K562 (cell line): Measurements from ENCODE around the gene TMEM266. TPM values are rescaled to one million over a fixed set of nuclear protein-coding genes. Genes with fewer than 3 reads are reported as not detected.

ENCODE experiments used
- ATAC-seq: fragments of 200-7000 bp; cut with Tn5 transposase; 3 replicates; pipeline ENCODE4 v1.9.1; 2020; ENCODE audit warnings: moderate library complexity
- BruUV-seq: library from RNA; stranded (reverse); fragments of 400-500 nt; replicated peaks from 2 replicates; lab custom pipeline; 2021; lab: Mats Ljungman, UMichigan
- CTCF ChIA-PET: fragments of 300-600 bp; formaldehyde crosslinking; extraction: SDS; loops from one replicate; lab custom pipeline; 2021; ENCODE audit warnings: low intra/inter-chr PET ratio; lab: Yijun Ruan, JAX
- POLR2A ChIA-PET: fragments of 300-600, 350-650 bp; sonication (Branson Sonifier 250); formaldehyde crosslinking; extraction: SDS; loops from one replicate; lab custom pipeline; 2021; ENCODE audit warnings: antibody characterized with exemption, inconsistent platforms; lab: Yijun Ruan, JAX
- DNase-seq, 4 experiments: peaks; one replicate each; pipeline versions ENCODE4 v3.0.0 to v3.0.0-alpha.2; 2011 to 2018; ENCODE audit warnings: low spot score in 3 of 4, mixed read lengths in 3 of 4; ENCODE audit errors: extremely low read depth in 1 of 4
- FAIRE-seq: peaks from 2 replicates; lab custom pipeline; 2011; peaks lifted over from hg19 to GRCh38; lab: Jason Lieb, UNC
- H2AFZ ChIP-seq: 2 replicates; pipeline ENCODE4 v1.6.0; 2011; ENCODE audit warnings: low read depth, low read length, control low read depth, inconsistent platforms
- H3K27ac ChIP-seq: fragments of 200-600 bp; 3 replicates; pipeline ENCODE4 v1.8.0; 2011; ENCODE audit warnings: low read depth, mild to moderate bottlenecking, control low read depth, inconsistent platforms, low read length, moderate library complexity, mixed read lengths; ENCODE audit errors: extremely low read depth
- H3K27me3 ChIP-seq, 2 experiments: fragments of 300-600 bp in 1 of 2; 2 replicates in 1 of 2; 3 replicates in 1 of 2; pipeline versions ENCODE4 v1.6.0 to v1.8.0; 2011; ENCODE audit warnings: inconsistent platforms in 2 of 2, low read length in 2 of 2, mild to moderate bottlenecking in 1 of 2, mixed read lengths in 1 of 2, moderate library complexity in 1 of 2; ENCODE audit not compliant: control insufficient read depth in 2 of 2, insufficient read depth in 2 of 2
- H3K36me3 ChIP-seq: fragments of 300-600 bp; 3 replicates; pipeline ENCODE4 v1.8.0; 2011; ENCODE audit warnings: mild to moderate bottlenecking, low read length, inconsistent platforms; ENCODE audit not compliant: control insufficient read depth, insufficient read depth
- H3K4me1 ChIP-seq, 2 experiments: fragments of 200-600 bp in 1 of 2; replicated peaks in 1 of 2; 2 replicates in 1 of 2; 3 replicates in 1 of 2; pipeline versions ENCODE4 v1.5.1 to v1.8.0; 2011; ENCODE audit warnings: inconsistent platforms in 2 of 2, low read length in 2 of 2, mild to moderate bottlenecking in 1 of 2, mixed read lengths in 1 of 2, moderate library complexity in 1 of 2; ENCODE audit not compliant: control insufficient read depth in 2 of 2, insufficient read depth in 2 of 2
- H3K4me2 ChIP-seq: 2 replicates; pipeline ENCODE4 v1.6.1; 2011; ENCODE audit warnings: low read length, control low read depth, inconsistent platforms, mixed read lengths; ENCODE audit not compliant: insufficient read depth
- H3K4me3 ChIP-seq: fragments of 200-600 bp; sonication (generic), shearing (Covaris generic); 2 replicates; pipeline ENCODE4 v1.5.1; 2016; ENCODE audit warnings: control low read depth, inconsistent platforms
- H3K79me2 ChIP-seq: fragments of 200-600 bp; 3 replicates; pipeline ENCODE4 v1.8.0; 2011; ENCODE audit warnings: low read length, inconsistent platforms; ENCODE audit not compliant: control insufficient read depth, insufficient read depth
- H3K9ac ChIP-seq, 2 experiments: 2 replicates each; pipeline versions ENCODE4 v1.6.0 to v1.6.1; 2011; ENCODE audit warnings: low read depth in 2 of 2, low read length in 2 of 2, control low read depth in 1 of 2, inconsistent platforms in 1 of 2, mild to moderate bottlenecking in 1 of 2, mixed read lengths in 1 of 2; ENCODE audit not compliant: insufficient read depth in 1 of 2
- H3K9me1 ChIP-seq: one replicate; pipeline ENCODE4 v1.6.0; 2011; ENCODE audit warnings: inconsistent platforms, mild to moderate bottlenecking, low read length, moderate library complexity; ENCODE audit not compliant: control insufficient read depth, insufficient read depth
- H3K9me3 ChIP-seq: replicated peaks from 2 replicates; pipeline ENCODE4 v1.5.1; 2011; ENCODE audit warnings: low read depth, low read length, inconsistent platforms; ENCODE audit not compliant: control insufficient read depth, insufficient read depth
- H4K20me1 ChIP-seq: replicated peaks from 2 replicates; pipeline ENCODE4 v1.6.1; 2011; ENCODE audit warnings: low read length, inconsistent platforms, mixed read lengths; ENCODE audit not compliant: control insufficient read depth, insufficient read depth
- BDP1 ChIP-seq: IDR thresholded peaks from 3 replicates; pipeline ENCODE4 v1.6.1; 2011; ENCODE audit not compliant: insufficient read length, insufficient read depth
- BRD9 ChIP-seq: fragments of 450-650 bp; IDR thresholded peaks from 2 replicates; pipeline ENCODE4 v1.6.1; 2018; ENCODE audit warnings: low read depth; ENCODE audit not compliant: partially characterized antibody
- CBX3 ChIP-seq, 2 experiments: IDR thresholded peaks; 1 replicate in 1 of 2; 2 replicates in 1 of 2; pipeline ENCODE4 v1.6.1; 2012; ENCODE audit warnings: inconsistent platforms in 2 of 2, low read length in 2 of 2, borderline replicate concordance in 1 of 2, control low read depth in 1 of 2
- HDAC3 ChIP-seq: fragments of 450-650 bp; IDR thresholded peaks from 2 replicates; pipeline ENCODE4 v1.6.1; 2018; ENCODE audit warnings: borderline replicate concordance, mild to moderate bottlenecking, moderate library complexity; ENCODE audit not compliant: partially characterized antibody
- HNRNPLL ChIP-seq: fragments of 200-400 bp; formaldehyde crosslinking; IDR thresholded peaks from 2 replicates; pipeline ENCODE4 v1.6.1; 2017; ENCODE audit warnings: low read length, low read depth, mild to moderate bottlenecking; ENCODE audit not compliant: poor library complexity, severe bottlenecking
- MXD1 ChIP-seq: fragments of 250-450 bp; sonication (Bioruptor Pico); IDR thresholded peaks from 2 replicates; pipeline ENCODE4 v1.8.0; 2021; ENCODE audit warnings: borderline replicate concordance, mild to moderate bottlenecking, moderate library complexity; ENCODE audit not compliant: poor library complexity, severe bottlenecking
- PKNOX1 ChIP-seq: fragments of 450-650 bp; IDR thresholded peaks from 2 replicates; pipeline ENCODE4 v1.6.1; 2016
- SMARCA4 ChIP-seq: fragments of 450-650 bp; IDR thresholded peaks from 2 replicates; pipeline ENCODE4 v1.6.1; 2016
- SNAPC5 ChIP-seq: fragments of 250-450 bp; sonication (Bioruptor Pico); IDR thresholded peaks from 2 replicates; pipeline ENCODE4 v1.8.0; 2021; ENCODE audit warnings: moderate library complexity, mild to moderate bottlenecking, inconsistent platforms
- XRCC5 ChIP-seq: fragments of 200-400 bp; formaldehyde crosslinking; IDR thresholded peaks from 2 replicates; pipeline ENCODE4 v1.6.1; 2017; ENCODE audit warnings: low read depth, mild to moderate bottlenecking, low read length
- ZBTB7A ChIP-seq: IDR thresholded peaks from 2 replicates; pipeline ENCODE4 v1.6.1; 2011; ENCODE audit warnings: low read depth, mild to moderate bottlenecking, low read length, moderate library complexity, borderline replicate concordance; ENCODE audit not compliant: control insufficient read depth
- ZNF408 ChIP-seq: fragments of 250-450 bp; sonication (Bioruptor Pico); IDR thresholded peaks from 2 replicates; pipeline ENCODE4 v1.4.0; 2020; ENCODE audit warnings: low read depth, mild to moderate bottlenecking, moderate library complexity
- WGBS: fragments of 100-300 bp; shearing (Covaris generic); methylation state at CpG from one replicate; pipeline ENCODE4 v1.1.6; 2016; ENCODE audit warnings: low coverage, mixed read lengths; ENCODE audit not compliant: insufficient coverage; ENCODE audit errors: missing lambda C conversion rate; 5-methylcytosine and 5-hydroxymethylcytosine counted together
- in situ Hi-C: fragments of 300-500 bp; cut with MboI; formaldehyde crosslinking; loops from 4 replicates; pipeline ENCODE4 v1.15.0; 2018; ENCODE audit warnings: inconsistent platforms, mixed read lengths
- intact Hi-C: fragments of 100-400 bp; cut with micrococcal nuclease; formaldehyde crosslinking; loops from 2 replicates; pipeline ENCODE4 v1.14.2; 2022
- polyA plus RNA-seq, 8 experiments: library from polyadenylated mRNA; depleted of rRNA in 4 of 8; stranded (reverse) in 5 of 8; unstranded in 3 of 8; fragments of >200 nt; fragmentation: Nextera tagmentation in 2 of 8; fragmentation: Illumina TruSeq in 1 of 8; extraction: Ambion mirVana in 2 of 8; extraction: Trizol in 1 of 8; gene quantifications; 2 replicates each; pipeline versions ENCODE4 v1.2.1 to v1.2.3, GENCODE V29; 2011 to 2014; ENCODE audit warnings: inconsistent platforms in 1 of 8, missing spikeins in 1 of 8
- total RNA-seq, 7 experiments: library from RNA; depleted of rRNA in 6 of 7; stranded (reverse); fragments of >200 nt in 6 of 7; fragmentation: Illumina TruSeq in 2 of 7; extraction: Trizol in 2 of 7; gene quantifications; 2 replicates each; pipeline versions ENCODE4 v1.2.1 to v1.2.3, GENCODE V29; 2011 to 2021; ENCODE audit warnings: low replicate concordance in 1 of 7

TMEM266 gene
- total and polyA plus RNA-seq, 9 of the 15 experiments (the other 6 are each of a cell fraction or from before 2014, with no cell fraction given): not detected

- intact Hi-C loops: no loop called here
- FAIRE-seq (peak; percentile 88), ATAC-seq (peak; percentile 42), DNase-seq (peak; percentile 34 to 72 (median 50))
- no TSS peak for BruUV-seq
- Histone ChIP-seq H3K27me3 (no peaks in the 10 kb centered on the region), H3K36me3 (no peaks in the 10 kb centered on the region), H3K4me2 (peak overlapping the region; percentile 41), H4K20me1 (peaks cover 5% of the 10 kb centered on the region; the same call in 1 of the 2 replicates), H3K27ac (peak overlapping the region; percentile 32; the same call in 2 of the 3 replicates), H3K9me1 (no peaks in the 10 kb centered on the region), H3K9me3 (no peaks in the 10 kb centered on the region), H3K4me1 (peaks cover 15 to 23% of the 10 kb centered on the region in 2 experiments), H3K79me2 (no peaks in the 10 kb centered on the region), H3K9ac (peak overlapping the region in 1 of 2 experiments; percentile 23; a peak in 1 of 4 replicates), H2AFZ (peak overlapping the region; percentile 15; the same call in 1 of the 2 replicates), H3K4me3 (no peak overlapping the region)
- whole genome bisulfite sequencing: 42% methylated on average over 19 of the region's 19 CpGs
- in situ Hi-C loops: no loop called here
- POLR2A ChIA-PET: interaction anchor here (0.6 kb wide), 1 partner anchor 393 kb away, joined by 3 read pairs; no protein-coding TSS in a partner anchor
- CTCF ChIA-PET: interaction anchor here (0.6 kb wide), 1 partner anchor 136 kb away, joined by 3 read pairs; no protein-coding TSS in a partner anchor
- TF ChIP-seq XRCC5 (no peak), PKNOX1 (peak; percentile 45), ZNF408 (no peak), HNRNPLL (no peak), HDAC3 (no peak), SNAPC5 (CRISPR knock-in tag) (no peak), BDP1 (no peak), BRD9 (no peak), ZBTB7A (no peak), SMARCA4 (no peak), MXD1 (CRISPR knock-in tag) (no peak), CBX3 (IDR thresholded peaks at IDR 0.05; ENCODE audit: borderline replicate concordance in 1 of 2, low read length in 2 of 2) (no peak)
Measured at GRCh38 chr15:76199106-76200082, 139.6 kb downstream of the TMEM266 start.
